Suprapubic skin (tissue), 3 donors: ENCODE data around the gene CEACAM18.

Experiments
- CTCF ChIP-seq, 2 donors: fragments of 200-600 bp in 1 of 2; fragments of 450-650 bp in 1 of 2; sonication (generic) in 1 of 2; IDR thresholded peaks; one replicate each; pipeline ENCODE4 v1.5.1; 2016 to 2019; ENCODE audit warnings: antibody characterized with exemption in 2 of 2, mild to moderate bottlenecking in 1 of 2, moderate library complexity in 1 of 2
- POLR2A ChIP-seq, 2 donors: fragments of 450-650 bp; IDR thresholded peaks; one replicate each; pipeline ENCODE4 v1.6.1; 2017; ENCODE audit warnings: antibody characterized with exemption in 2 of 2, mild to moderate bottlenecking in 2 of 2, moderate library complexity in 2 of 2

GRCh38 chr19:51460164-51460992 is 18.0 kb upstream of the CEACAM18 start:
- TF ChIP-seq CTCF (IDR thresholded peaks at IDR 0.05) (no peak), POLR2A (IDR thresholded peaks at IDR 0.05) (no peak)
